NK-92 treated with Interleukin-12 subunit alpha and Interleukin-12 subunit beta, amount 100 ng/mL, for 24 hours (cell line): Measurements from ENCODE around the gene DNAH7.
"Not testable (repeated sequence)": the region's sequence is repeated elsewhere in the genome, so short reads cannot be mapped to it uniquely, and the experiment has no call there.

Experiments used
- DNase-seq: peaks from one replicate; lab custom pipeline; 2025; lab: John Stamatoyannopoulos, UW

Gene DNAH7

DNA sequence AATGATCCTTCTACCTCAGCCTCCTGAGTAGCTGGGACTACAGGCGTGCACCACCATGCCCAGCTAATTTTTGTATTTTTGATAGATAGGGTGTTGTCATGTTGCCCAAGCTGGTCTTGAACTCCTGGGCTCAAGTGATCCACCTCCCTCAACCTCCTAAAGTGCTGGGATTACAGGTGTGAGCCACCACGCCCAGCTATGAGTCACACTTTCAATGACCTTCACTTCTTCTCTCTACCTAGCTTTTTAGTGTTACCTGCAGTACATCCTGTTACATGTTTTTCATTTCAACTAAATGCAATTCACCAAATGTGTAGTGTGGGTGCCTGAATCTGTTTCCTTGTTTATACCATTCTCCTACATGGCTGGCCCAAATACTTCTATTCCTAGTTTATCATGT is 347.6 kb downstream of the DNAH7 start:
- no peak for DNase-seq

DNA sequence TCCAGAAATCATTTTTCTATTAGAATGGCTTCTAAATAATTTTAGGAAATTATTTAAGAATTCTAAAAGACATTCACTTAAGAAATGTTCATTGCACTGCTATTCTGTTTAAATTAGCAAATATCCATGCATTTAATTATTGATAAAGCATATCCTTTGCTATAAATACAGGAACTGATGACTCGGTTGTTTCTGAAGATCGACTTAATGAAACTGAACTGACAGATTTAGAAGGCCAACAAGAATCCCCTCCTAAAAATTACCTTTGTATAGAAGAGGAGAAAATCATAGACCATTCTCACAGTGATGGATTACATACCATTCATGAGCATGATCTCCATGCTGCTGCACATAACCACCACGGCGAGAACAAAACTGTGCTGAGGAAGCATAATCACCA is 352.2 kb downstream of the DNAH7 start:
- DNase-seq: no peak

DNA sequence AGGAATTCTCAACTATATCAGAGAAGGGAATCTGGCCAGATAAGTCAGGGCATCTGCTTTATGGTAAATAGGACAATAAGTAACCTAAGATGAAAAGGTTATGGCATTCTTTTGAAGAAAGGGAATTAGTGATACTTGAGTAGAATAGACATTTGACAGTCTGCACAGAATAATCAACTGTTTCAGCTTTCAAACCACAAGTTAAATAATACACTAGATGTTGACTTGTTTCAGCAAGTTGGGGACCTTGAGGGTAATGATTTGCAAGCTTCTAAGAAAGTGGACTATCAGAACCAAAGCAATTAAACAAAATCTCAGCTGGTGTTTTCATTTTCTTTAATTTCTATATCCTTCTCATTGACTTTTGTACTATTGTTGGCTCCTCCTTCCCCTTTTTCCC is 357.2 kb downstream of the DNAH7 start:
- DNase-seq: no peak

DNA sequence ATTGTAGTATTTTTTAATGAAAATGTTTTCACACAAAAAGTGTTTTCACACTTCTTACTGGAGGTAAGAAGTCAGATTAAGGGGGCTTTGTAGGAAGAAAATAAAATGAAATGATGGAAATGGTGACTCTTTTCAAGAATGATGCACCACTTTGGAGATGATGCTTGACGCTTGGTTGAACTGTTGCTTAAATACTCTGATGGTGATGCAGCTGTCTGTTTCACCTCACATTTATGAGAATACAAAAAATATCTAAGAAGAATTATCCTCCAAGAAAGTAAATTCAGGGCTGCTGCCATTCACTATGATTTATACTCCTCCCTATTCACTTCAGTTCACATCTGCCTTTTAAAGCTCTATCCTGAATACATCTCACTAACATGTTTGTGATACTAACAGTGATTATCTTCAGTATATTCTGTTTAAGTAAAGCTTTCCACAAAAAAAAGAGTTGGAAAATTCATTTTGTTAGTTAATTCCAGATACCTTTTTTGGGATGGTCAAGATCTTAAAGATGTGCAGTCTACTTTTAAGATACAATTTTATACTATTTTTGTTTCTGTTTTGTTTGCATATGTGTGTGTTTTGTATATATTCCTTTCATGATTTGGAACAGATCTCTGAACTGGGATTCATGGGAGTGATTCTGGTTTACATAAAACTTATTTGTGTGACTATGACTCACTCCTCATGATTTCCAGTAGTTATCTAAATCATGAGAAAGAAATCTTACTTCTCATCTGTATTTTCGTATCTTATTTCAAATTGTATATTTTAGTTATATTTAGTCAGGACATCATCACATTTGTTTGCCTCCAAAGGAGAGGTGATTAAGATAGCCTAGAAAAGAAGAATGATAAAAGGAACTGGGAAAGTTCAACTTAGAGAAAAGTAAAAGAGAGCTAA is 358.5 kb downstream of the DNAH7 start:
- DNase-seq: no peak

DNA sequence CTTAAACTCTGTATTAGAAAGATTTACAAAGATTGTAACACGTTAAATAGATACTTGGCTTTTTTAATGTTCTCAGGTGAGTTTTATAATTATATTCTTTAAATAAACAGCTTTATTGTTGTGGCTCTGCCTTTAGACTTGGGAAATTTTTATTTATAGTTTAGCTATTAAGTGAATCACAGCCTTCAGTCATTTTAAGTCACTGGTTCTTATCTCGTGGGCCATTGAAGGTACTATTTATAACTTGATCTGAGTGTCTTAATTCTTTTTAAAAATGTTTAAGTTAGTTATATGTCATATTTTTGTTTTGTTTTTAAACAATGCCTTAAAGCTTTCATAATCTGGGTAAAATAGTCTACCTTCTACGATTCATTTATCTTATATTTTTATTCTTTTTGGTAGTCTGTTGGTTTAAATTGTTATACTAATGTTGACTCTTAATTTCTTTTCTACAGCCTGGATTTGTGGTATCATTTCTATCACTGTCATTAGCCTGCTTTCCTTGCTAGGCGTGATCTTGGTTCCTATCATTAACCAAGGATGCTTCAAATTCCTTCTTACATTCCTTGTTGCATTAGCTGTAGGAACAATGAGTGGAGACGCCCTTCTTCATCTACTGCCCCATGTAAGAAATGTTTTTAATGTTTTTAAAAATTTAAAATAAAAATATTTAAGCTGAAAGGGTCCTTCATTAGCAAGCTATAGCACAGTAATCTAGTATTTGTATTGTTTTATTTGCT is 362.3 kb downstream of the DNAH7 start:
- DNase-seq: no peak

DNA sequence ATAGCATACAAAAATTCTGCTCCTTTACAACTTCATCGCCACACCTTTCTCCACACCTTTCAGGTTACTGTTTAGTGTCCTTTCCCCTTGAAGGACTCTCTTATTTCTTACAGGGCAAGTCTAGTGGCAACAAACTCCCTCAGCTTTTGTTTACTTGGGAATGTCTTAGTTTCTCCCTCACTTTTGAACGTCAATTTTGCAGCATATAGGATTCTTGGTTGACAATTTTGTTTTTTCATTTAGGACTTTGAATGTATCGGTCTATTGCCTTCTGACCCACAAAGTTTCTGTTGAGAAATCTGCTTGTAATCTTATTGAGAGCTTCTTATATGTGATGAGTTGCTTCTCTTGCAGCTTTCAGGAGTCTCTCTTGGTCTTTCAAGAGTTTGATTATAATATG is 368.2 kb downstream of the DNAH7 start:
- no peak for DNase-seq

DNA sequence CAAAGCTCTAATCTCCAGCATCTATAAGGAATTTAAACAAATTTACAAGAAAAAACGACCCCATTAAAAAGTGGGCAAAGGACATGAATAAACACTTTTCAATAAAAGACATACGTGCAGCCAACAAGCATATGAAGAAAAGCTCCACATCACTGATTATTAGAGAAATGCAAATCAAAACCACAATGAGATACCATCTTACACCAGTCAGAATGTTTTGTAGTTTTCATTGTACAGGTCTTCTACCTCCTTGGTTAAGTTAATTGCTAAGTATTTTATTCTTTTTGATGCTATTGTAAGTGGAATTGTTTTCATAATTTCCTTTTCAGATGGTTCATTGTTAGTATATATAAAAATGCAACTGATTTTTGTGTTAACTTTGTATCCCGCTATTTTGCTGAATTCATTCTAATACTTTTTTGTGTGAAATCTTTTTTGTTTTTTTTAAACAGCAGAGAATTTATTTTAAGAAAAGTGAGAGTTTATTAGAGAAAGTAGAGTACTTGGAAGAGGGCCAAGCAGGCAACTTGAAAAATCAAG is 370.9 kb downstream of the DNAH7 start:
- no peak for DNase-seq

DNA sequence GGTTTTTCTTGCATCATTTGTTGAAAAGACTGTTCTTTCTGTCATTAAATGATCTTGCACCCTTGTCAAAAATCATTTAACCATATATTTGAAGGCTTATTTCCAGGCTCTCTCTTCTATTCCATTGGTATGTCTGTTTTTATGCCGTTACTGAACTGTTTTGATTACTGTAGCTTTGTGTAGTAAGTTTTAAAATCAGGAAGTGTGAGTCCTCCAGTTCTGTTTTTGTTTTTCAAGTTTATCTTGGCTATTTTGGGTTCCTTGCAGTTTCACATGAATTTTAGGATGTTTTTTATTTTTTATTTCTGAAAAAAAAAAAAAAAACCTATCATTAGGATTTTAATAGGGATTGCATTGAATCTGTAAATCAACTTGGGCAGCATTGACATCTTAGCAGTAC is 372.6 kb downstream of the DNAH7 start:
- DNase-seq: no peak

DNA sequence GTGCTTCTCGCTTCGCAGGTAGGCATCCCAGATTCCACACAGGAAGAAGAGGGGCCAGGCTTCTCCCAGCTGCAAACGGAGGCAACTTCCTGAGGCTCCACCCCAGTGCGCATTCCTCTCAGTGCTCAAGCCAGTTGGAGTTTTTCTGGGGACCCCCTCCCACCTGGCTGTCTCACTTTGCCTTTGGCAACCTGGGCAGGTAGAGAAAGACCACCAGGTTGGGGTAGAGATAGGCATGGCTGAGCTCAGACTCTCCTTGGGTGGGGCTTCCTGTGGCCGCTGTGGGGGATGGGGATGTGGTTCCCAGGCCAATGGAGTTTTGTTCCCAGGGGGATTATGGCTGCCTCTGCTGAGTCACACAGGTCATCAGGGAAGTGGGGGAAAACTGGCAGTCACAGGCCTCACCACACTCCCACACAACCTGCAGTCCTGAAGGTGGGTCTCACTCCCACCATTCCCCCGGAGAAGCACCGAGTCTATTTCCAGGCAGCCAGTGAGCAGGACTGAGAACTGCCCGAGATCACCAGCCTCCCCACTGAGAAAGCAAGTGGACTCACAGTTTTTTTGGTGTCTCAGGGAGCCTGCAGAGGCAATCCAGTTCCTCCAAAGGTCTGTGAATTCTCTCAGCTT is 373.5 kb downstream of the DNAH7 start:
- DNase-seq: no peak

DNA sequence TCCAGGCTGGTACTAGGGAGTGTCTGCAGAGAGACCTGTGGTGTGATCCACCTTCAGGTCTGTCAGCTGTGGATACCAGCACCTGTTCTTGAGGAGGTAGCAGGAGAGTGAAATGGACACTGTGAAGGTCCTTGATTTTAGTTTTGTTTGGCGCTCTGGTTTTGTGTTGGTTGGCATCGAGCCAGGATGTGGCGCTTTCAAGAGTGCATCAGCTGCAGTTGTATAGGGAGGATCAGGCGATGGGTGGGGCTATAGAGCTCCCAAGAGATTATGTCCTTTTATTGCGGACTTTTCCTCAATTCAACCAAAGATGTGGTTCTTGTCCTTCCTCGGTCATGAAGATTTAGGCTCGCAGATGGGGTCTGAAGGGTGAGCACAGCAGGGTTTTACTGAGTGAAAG is 374.1 kb downstream of the DNAH7 start:
- DNase-seq: no peak

DNA sequence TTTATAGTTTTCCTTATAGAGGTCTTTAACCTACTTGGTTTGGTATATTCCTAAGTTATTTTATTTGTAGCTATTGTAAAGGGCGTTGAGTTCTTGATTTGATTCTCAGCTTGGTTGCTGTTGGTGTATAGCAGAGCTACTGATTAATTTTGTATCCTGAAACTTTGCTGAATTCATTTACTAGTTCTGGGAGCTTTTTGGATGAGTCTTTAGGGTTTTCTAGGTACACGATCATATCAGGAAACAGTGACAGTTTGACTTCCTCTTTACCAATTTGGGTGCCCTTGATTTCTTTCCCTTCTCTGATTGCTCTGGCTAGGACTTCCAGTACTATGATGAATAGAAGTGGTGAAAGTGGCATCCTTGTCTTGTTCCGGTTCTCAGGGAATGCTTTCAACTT is 376.1 kb downstream of the DNAH7 start:
- not testable (repeated sequence) for DNase-seq
